Neural cell (in vitro differentiated cells): ENCODE data around the gene FHOD3. TPM values are rescaled to one million over a fixed set of nuclear protein-coding genes. Genes with fewer than 3 reads are reported as not detected.

Source experiments
- H2AFZ ChIP-seq: fragments of 200-600, 300-800 bp; sonication (generic), shearing (Covaris generic); 2 replicates; pipeline ENCODE4 v1.6.0; 2014; ENCODE audit warnings: low read depth, mild to moderate bottlenecking, antibody characterized with exemption, low read length, moderate library complexity
- H3F3A ChIP-seq: fragments of 200-600 bp; shearing (Covaris generic); 2 replicates; pipeline ENCODE4 v1.6.1; 2016; ENCODE audit warnings: mild to moderate bottlenecking, moderate library complexity, mixed read lengths, antibody characterized with exemption, low read length; ENCODE audit not compliant: insufficient read depth, poor library complexity, severe bottlenecking
- H3K27ac ChIP-seq: fragments of 200-600, 300-800 bp; sonication (generic), shearing (Covaris generic); 2 replicates; pipeline ENCODE4 v1.5.1; 2014; ENCODE audit warnings: mild to moderate bottlenecking, low read length, moderate library complexity
- H3K27me3 ChIP-seq: fragments of 300-800, 200-600 bp; sonication (generic), shearing (Covaris generic); 2 replicates; pipeline ENCODE4 v1.6.0; 2014; ENCODE audit warnings: mild to moderate bottlenecking, low read depth, low read length, moderate library complexity; ENCODE audit not compliant: insufficient read depth
- H3K36me3 ChIP-seq: fragments of 300-800, 200-600 bp; sonication (generic), shearing (Covaris generic); 2 replicates; pipeline ENCODE4 v1.5.1; 2014; ENCODE audit warnings: mild to moderate bottlenecking, antibody characterized with exemption, low read length, moderate library complexity; ENCODE audit not compliant: insufficient read depth
- H3K4me2 ChIP-seq: fragments of 300-800, 200-600 bp; sonication (generic), shearing (Covaris generic); 2 replicates; pipeline ENCODE4 v1.6.0; 2014; ENCODE audit warnings: mild to moderate bottlenecking, low read length
- H3K4me3 ChIP-seq: fragments of 300-800, 200-600 bp; sonication (generic), shearing (Covaris generic); 2 replicates; pipeline ENCODE4 v1.5.1; 2014; ENCODE audit warnings: mild to moderate bottlenecking, low read length, moderate library complexity
- H3K79me2 ChIP-seq: fragments of 200-600 bp; shearing (Covaris generic); replicated peaks from 2 replicates; pipeline ENCODE4 v1.6.0; 2014; ENCODE audit warnings: mild to moderate bottlenecking, low read length, moderate library complexity; ENCODE audit not compliant: insufficient read depth
- H3K9ac ChIP-seq: fragments of 300-800, 200-600 bp; sonication (generic), shearing (Covaris generic); 2 replicates; pipeline ENCODE4 v1.6.1; 2016; ENCODE audit warnings: mild to moderate bottlenecking, low read length, mixed read lengths
- H3K9me2 ChIP-seq: fragments of 200-600 bp; shearing (Covaris generic); 2 replicates; pipeline ENCODE4 v1.6.1; 2016; ENCODE audit warnings: mild to moderate bottlenecking, low read length, mixed read lengths; ENCODE audit not compliant: insufficient read depth
- H3K9me3 ChIP-seq: fragments of 200-600, 300-800 bp; sonication (generic), shearing (Covaris generic); 2 replicates; pipeline ENCODE4 v1.6.1; 2016; ENCODE audit warnings: mild to moderate bottlenecking, mixed run types, low read length, moderate library complexity, mixed read lengths
- H4K20me1 ChIP-seq: fragments of 200-600 bp; shearing (Covaris generic); 2 replicates; pipeline ENCODE4 v1.6.1; 2016; ENCODE audit warnings: mild to moderate bottlenecking, mixed run types; ENCODE audit not compliant: insufficient read depth
- EP300 ChIP-seq: fragments of 450-650 bp; conservative IDR thresholded peaks from 2 replicates; pipeline ENCODE4 v1.6.1; 2014; ENCODE audit warnings: antibody characterized with exemption, mild to moderate bottlenecking, moderate library complexity; ENCODE audit not compliant: poor library complexity, severe bottlenecking
- EZH2 ChIP-seq: fragments of 200-600, 300-800 bp; shearing (Covaris generic), sonication (generic); IDR thresholded peaks from 2 replicates; pipeline ENCODE4 v1.6.1; 2014; ENCODE audit warnings: antibody characterized with exemption, low read length, borderline replicate concordance, mild to moderate bottlenecking; ENCODE audit not compliant: insufficient read depth, poor library complexity, severe bottlenecking
- MXI1 ChIP-seq: fragments of 450-650 bp; conservative IDR thresholded peaks from 2 replicates; pipeline ENCODE4 v1.6.1; 2014; ENCODE audit warnings: antibody characterized with exemption, mild to moderate bottlenecking; ENCODE audit not compliant: poor library complexity, severe bottlenecking
- POLR2AphosphoS5 ChIP-seq: IDR thresholded peaks from 2 replicates; pipeline ENCODE4 v1.6.1; 2012
- RAD21 ChIP-seq: fragments of 450-650 bp; conservative IDR thresholded peaks from 2 replicates; pipeline ENCODE4 v1.6.1; 2014; ENCODE audit warnings: antibody characterized with exemption, mild to moderate bottlenecking, moderate library complexity
- SMC3 ChIP-seq: fragments of 450-650 bp; conservative IDR thresholded peaks from 2 replicates; pipeline ENCODE4 v1.6.1; 2014; ENCODE audit warnings: antibody characterized with exemption, mild to moderate bottlenecking, moderate library complexity; ENCODE audit not compliant: poor library complexity
- TAF1 ChIP-seq: IDR thresholded peaks from 2 replicates; pipeline ENCODE4 v1.6.1; 2012; ENCODE audit warnings: low read depth
- polyA plus RNA-seq: library from polyadenylated mRNA; depleted of rRNA; stranded (reverse); fragments of >200 nt; gene quantifications from 2 replicates; pipeline ENCODE4 v1.2.3, GENCODE V29; 2014
- TF ChIP-seq, protein P1 (sequence below): fragments of 450-650 bp; IDR thresholded peaks from 2 replicates; pipeline ENCODE4 v1.5.1; 2014; ENCODE audit warnings: antibody characterized with exemption, mild to moderate bottlenecking, moderate library complexity; ENCODE audit not compliant: poor library complexity, severe bottlenecking
- TF ChIP-seq, protein P2 (sequence below): IDR thresholded peaks from 2 replicates; pipeline ENCODE4 v1.6.1; 2012; ENCODE audit warnings: borderline replicate concordance

FHOD3 gene
- polyA plus RNA-seq, 1 donor from 2014 or later, result 19.4 TPM

DNA sequence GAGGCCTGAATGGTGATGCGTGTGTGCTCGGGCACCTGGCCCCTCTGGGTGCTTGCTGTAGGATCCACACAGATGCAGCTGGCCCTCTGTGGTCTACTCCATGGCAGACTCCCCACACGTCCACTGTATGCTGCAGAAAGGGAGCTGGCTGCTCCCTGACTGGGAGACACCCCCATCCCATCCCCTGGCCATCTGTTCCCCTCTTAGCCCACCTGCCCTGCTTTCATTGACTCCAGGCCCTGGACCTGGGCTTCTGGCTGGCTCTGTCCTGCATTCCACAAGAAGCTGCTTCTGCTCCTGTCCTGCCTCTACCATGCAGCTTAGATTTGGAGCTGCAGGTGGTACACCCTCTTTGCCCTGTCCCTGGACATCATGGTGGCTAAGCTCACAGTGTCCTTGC, 80.1 kb downstream of the FHOD3 start:
- Histone ChIP-seq H3K27ac (no peak overlapping the region), H3K36me3 (peaks cover 5% of the 10 kb centered on the region), H3K27me3 (no peaks in the 10 kb centered on the region), H3K9me3 (no peaks in the 10 kb centered on the region), H3K4me3 (no peak overlapping the region), H3K4me2 (no peak overlapping the region), H3K9me2 (no peaks in the 10 kb centered on the region), H3F3A (no peaks in the 10 kb centered on the region), H4K20me1 (no peaks in the 10 kb centered on the region), H2AFZ (no peak overlapping the region), H3K79me2 (no peaks in the 10 kb centered on the region), H3K9ac (no peak overlapping the region)
- TF ChIP-seq RAD21 (no peak), POLR2AphosphoS5 (no peak), MXI1 (no peak), TAF1 (no peak), EP300 (no peak), EZH2 (no peak)
- TF ChIP-seq, protein P1, sequence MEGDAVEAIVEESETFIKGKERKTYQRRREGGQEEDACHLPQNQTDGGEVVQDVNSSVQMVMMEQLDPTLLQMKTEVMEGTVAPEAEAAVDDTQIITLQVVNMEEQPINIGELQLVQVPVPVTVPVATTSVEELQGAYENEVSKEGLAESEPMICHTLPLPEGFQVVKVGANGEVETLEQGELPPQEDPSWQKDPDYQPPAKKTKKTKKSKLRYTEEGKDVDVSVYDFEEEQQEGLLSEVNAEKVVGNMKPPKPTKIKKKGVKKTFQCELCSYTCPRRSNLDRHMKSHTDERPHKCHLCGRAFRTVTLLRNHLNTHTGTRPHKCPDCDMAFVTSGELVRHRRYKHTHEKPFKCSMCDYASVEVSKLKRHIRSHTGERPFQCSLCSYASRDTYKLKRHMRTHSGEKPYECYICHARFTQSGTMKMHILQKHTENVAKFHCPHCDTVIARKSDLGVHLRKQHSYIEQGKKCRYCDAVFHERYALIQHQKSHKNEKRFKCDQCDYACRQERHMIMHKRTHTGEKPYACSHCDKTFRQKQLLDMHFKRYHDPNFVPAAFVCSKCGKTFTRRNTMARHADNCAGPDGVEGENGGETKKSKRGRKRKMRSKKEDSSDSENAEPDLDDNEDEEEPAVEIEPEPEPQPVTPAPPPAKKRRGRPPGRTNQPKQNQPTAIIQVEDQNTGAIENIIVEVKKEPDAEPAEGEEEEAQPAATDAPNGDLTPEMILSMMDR, result no peak
- TF ChIP-seq, protein P2, sequence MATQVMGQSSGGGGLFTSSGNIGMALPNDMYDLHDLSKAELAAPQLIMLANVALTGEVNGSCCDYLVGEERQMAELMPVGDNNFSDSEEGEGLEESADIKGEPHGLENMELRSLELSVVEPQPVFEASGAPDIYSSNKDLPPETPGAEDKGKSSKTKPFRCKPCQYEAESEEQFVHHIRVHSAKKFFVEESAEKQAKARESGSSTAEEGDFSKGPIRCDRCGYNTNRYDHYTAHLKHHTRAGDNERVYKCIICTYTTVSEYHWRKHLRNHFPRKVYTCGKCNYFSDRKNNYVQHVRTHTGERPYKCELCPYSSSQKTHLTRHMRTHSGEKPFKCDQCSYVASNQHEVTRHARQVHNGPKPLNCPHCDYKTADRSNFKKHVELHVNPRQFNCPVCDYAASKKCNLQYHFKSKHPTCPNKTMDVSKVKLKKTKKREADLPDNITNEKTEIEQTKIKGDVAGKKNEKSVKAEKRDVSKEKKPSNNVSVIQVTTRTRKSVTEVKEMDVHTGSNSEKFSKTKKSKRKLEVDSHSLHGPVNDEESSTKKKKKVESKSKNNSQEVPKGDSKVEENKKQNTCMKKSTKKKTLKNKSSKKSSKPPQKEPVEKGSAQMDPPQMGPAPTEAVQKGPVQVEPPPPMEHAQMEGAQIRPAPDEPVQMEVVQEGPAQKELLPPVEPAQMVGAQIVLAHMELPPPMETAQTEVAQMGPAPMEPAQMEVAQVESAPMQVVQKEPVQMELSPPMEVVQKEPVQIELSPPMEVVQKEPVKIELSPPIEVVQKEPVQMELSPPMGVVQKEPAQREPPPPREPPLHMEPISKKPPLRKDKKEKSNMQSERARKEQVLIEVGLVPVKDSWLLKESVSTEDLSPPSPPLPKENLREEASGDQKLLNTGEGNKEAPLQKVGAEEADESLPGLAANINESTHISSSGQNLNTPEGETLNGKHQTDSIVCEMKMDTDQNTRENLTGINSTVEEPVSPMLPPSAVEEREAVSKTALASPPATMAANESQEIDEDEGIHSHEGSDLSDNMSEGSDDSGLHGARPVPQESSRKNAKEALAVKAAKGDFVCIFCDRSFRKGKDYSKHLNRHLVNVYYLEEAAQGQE, result no peak

DNA sequence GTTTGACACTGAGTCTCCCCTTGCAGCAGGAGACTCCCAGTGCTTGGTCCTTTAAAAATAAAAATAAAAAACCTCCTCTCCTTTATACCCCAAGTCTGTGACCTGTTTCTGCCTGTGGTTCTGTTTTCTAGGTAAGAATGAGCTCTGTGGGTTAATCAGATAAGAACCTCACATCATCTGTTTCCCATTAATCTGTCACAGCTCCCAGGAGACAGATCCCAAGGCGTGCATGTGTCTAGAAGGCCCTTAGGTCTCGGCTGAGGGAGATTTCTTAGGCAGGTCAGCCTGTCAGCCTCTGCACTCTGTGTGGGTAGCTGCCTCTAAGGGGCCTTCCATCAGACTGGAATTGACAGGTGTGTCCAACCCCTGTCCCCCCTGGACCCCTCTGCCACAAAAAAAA, 80.7 kb downstream of the FHOD3 start:
- Histone ChIP-seq H3K4me3 (no peak overlapping the region), H3K4me2 (no peak overlapping the region), H3K9me3 (no peaks in the 10 kb centered on the region), H3K27me3 (no peaks in the 10 kb centered on the region), H4K20me1 (no peaks in the 10 kb centered on the region), H3K9ac (no peak overlapping the region), H3F3A (no peaks in the 10 kb centered on the region), H2AFZ (no peak overlapping the region), H3K36me3 (peaks cover 5% of the 10 kb centered on the region), H3K79me2 (no peaks in the 10 kb centered on the region), H3K9me2 (no peaks in the 10 kb centered on the region), H3K27ac (no peak overlapping the region)
- TF ChIP-seq, protein P1, result no peak
- TF ChIP-seq TAF1 (no peak), SMC3 (no peak), EP300 (no peak), POLR2AphosphoS5 (no peak), MXI1 (no peak), RAD21 (no peak), EZH2 (no peak)
- TF ChIP-seq, protein P2, result no peak
